GM21737 (cell line): Measurements from ENCODE around the gene COL28A1.

Experiments
- ATAC-seq: cut with Tn5 transposase; IDR thresholded peaks from one replicate; pipeline ENCODE4 v1.9.1; 2021; ENCODE audit warnings: mild to moderate bottlenecking, moderate library complexity; ENCODE audit not compliant: unreplicated experiment

COL28A1 gene

GRCh38 chr7:7349156-7349555 is 186.5 kb downstream of the COL28A1 start:
- no peak for ATAC-seq

GRCh38 chr7:7347045-7347444 is 188.6 kb downstream of the COL28A1 start:
- ATAC-seq, result no peak

GRCh38 chr7:7344583-7344982 is 191.1 kb downstream of the COL28A1 start:
- no peak for ATAC-seq

- no peak for ATAC-seq
Measured at GRCh38 chr7:7335909-7336308, 199.8 kb downstream of the COL28A1 start.

- no peak for ATAC-seq
Measured at GRCh38 chr7:7335215-7335614, 200.5 kb downstream of the COL28A1 start.

DNA sequence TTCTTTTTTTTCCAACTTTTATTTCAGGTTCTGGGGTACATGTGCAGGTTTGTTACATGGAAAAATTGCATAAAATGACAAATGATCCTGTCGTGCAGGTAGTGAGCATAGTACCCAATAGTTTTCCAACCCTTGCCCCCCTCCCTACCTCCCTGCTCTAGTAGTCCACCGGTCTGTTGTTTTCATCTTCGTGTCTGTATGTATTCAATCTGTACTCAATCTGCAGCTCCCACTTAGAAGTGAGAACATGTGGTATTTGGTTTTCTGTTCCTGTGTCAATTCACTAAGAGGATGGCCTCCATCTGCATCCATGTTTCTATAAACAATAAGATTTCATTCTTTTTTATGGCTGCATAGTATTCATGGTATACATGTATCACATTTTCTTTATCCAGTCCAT is 202.1 kb downstream of the COL28A1 start:
- ATAC-seq, result no peak

- no peak for ATAC-seq
Measured at GRCh38 chr7:7331523-7331922, 204.2 kb downstream of the COL28A1 start.

DNA sequence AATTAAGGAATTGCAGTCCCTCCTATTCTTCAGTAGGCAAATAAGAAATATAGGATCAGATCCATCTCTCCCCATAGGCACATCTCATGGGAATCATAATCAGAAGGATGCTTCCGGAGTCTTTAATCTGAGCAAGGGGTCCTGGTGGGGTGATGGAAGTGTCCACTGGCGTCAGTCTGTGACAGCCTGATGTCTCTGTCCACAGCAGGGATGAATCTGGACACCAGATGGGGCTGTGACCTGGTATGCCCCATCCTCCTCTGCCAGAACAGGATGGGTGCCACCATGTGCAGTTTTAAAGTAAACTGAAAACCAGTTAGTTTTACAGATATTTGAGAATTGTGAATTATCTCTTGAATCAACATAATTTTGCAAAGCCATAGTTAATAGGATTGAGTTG is 204.7 kb downstream of the COL28A1 start:
- no peak for ATAC-seq

GRCh38 chr7:7329326-7329725 is 206.3 kb downstream of the COL28A1 start:
- no peak for ATAC-seq

DNA sequence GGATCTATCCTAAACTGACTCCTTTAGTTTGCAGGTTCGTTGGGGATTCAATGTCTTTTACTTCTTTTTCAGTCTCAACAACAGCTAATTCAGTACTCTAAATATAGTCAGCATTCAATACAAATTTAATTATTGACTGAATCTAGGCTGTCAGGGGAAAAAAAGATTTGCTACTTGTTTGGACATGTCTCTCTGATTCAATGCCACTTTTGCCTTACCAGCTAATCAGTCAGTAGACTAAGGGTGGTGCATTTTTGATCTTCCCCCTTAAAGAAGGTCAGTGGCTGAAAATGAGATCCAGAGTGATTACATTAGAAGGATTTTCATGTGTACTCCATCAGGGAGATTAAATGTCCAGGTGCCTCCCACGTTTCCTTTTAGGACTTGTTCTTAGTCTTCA is 208.2 kb downstream of the COL28A1 start:
- ATAC-seq, result no peak

GRCh38 chr7:7324698-7325097 is 211.0 kb downstream of the COL28A1 start:
- ATAC-seq, result no peak

GRCh38 chr7:7323921-7324320 is 211.8 kb downstream of the COL28A1 start:
- no peak for ATAC-seq

GRCh38 chr7:7323352-7323751 is 212.3 kb downstream of the COL28A1 start:
- peak; percentile 61 for ATAC-seq

- peak; percentile 86 for ATAC-seq
Measured at GRCh38 chr7:7321681-7322080, 214.0 kb downstream of the COL28A1 start.

- no peak for ATAC-seq
Measured at GRCh38 chr7:7318601-7319000, 217.1 kb downstream of the COL28A1 start.

DNA sequence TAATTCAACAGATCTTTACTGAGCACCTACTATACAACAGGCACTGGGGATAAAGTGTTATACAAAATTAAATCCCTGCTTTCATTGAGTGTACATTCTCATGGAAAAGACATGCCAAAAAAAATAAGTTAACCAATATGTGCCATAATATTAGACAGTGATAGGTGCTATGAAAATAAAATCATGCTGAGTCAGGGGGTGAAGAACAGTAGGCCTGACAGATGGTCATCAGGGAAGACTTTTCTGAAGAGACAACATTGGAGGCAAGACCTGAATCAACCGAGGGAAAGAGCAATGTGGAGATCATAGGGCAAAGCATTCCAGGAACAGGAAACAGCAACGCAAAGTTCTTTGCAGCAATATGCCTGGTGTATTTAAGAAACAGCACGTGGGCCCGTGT is 217.8 kb downstream of the COL28A1 start:
- ATAC-seq, result no peak

DNA sequence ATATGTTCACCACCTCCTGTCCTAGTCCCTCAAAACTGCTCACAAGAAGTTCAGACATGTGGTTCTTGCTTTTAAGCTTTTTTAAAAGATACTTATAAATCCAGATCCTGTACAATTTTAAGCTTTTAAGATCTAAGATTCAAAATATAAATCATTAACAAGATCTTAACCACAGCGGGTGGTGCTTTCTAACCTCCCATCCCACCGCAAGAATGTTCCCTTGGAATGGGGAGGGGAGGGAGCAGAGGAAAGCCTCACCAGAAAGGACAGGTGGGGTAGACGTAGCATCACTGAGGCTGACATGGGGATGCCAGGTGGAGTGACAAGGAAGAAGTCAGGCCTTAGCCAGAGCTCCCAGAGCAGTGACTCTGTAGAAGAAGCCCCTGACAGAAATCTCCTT is 219.8 kb downstream of the COL28A1 start:
- ATAC-seq, result no peak

- no peak for ATAC-seq
Measured at GRCh38 chr7:7312323-7312722, 223.3 kb downstream of the COL28A1 start.

- no peak for ATAC-seq
Measured at GRCh38 chr7:7311001-7311400, 224.7 kb downstream of the COL28A1 start.

DNA sequence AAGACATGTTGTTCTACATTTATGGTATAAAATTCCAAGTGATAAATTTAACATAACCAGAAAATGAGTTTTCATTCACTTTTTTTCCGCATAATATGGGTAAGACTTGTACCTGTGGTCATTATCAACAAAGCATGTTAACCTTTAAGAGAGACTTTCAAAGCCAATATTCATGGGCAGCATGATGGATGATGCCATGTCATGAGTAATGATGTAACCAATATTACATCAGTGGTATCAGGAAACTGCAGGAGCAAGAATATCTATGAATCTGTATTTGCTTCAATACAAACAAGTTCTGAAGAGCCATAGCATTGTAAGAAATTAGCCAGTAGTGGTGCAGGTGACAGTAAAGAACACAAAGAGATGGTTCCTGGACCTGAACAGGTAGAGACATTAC is 226.5 kb downstream of the COL28A1 start:
- ATAC-seq, result no peak
